GM21737 (cell line): ENCODE measurements around the gene F9.

Experiments used
- ATAC-seq: cut with Tn5 transposase; IDR thresholded peaks from one replicate; pipeline ENCODE4 v1.9.1; 2021; ENCODE audit warnings: mild to moderate bottlenecking, moderate library complexity; ENCODE audit not compliant: unreplicated experiment

F9 gene

DNA sequence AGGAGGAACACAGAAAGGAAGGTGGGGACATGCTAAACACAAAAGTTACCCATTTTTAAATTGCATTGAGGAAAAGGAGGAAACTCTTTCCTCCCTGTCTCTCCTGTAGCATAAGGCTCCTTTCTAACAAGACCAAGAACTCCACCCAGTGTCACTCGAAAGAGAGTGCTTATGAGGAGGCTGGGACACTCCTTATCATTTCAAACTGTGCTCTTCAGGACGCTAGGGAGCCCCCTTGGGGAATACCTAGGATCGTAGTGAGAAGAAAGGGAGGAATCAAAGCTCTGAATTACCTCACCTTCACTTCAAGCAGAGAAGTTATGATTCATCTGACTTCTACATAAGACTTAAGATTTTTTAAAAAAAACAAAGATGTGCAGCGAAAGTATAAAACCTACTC lies 65.5 kb downstream of the F9 start:
- ATAC-seq = no peak

DNA sequence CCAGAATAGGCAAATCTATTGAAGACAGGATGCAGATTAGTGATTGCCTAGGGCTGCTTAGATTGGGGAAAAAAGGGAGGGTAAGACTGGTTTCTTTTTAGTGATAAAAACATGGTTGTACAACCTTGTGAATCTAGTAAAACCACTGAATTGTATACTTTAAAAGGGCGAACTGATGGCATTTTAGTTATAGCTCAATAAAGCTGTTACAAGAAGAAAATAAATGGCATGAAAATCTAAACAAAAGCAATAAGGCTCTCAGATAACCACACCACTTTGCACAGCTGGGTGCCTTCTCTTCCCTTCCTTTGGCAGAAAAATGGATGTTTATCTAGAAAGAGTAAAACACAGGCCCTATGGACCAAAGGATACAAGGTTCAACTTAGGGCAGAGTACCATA lies 69.6 kb downstream of the F9 start:
- ATAC-seq = no peak
